ENCODE results near the gene ARHGAP6.

The ARHGAP6 gene

DNA sequence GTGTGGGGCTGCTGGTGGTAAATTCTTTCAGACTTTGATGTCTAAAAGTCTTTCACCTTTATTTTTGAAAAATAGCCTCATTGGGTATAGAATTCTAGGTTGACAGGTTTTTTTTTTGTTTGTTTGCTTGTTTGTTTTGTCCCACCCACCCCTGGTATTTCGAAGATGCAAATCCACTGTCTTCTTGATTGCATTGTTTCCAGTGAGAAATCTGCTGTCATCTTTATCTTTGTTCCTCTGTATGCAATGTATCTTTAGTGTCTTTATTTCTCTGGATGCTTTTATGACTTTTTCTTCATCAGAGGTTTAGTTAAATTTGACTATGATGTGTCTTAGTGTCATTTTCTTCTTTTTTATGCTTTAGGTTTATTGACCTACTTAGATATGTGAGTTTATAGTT lies 575.9 kb downstream of the ARHGAP6 start:
- TF ChIP-seq, protein P1, sequence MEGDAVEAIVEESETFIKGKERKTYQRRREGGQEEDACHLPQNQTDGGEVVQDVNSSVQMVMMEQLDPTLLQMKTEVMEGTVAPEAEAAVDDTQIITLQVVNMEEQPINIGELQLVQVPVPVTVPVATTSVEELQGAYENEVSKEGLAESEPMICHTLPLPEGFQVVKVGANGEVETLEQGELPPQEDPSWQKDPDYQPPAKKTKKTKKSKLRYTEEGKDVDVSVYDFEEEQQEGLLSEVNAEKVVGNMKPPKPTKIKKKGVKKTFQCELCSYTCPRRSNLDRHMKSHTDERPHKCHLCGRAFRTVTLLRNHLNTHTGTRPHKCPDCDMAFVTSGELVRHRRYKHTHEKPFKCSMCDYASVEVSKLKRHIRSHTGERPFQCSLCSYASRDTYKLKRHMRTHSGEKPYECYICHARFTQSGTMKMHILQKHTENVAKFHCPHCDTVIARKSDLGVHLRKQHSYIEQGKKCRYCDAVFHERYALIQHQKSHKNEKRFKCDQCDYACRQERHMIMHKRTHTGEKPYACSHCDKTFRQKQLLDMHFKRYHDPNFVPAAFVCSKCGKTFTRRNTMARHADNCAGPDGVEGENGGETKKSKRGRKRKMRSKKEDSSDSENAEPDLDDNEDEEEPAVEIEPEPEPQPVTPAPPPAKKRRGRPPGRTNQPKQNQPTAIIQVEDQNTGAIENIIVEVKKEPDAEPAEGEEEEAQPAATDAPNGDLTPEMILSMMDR (conservative IDR thresholded peaks at IDR 0.05; ENCODE audit: low read depth, low read length), result no peak
- no peak overlapping the region for H3K4me3 ChIP-seq (ENCODE audit: low read depth, low read length)
- no peak for DNase-seq (ENCODE audit: low read depth)

Data from choroid plexus epithelial cell (primary cell).